GM19324 (cell line): ENCODE measurements around the gene CHD2.
"Not testable (repeated sequence)": the region's sequence is repeated elsewhere in the genome, so short reads cannot be mapped to it uniquely, and the experiment has no call there.

Experiments
- ATAC-seq: cut with Tn5 transposase; IDR thresholded peaks from one replicate; pipeline ENCODE4 v1.9.1; 2021; ENCODE audit warnings: mild to moderate bottlenecking, moderate library complexity; ENCODE audit not compliant: unreplicated experiment, low FRiP score

CHD2 gene

DNA sequence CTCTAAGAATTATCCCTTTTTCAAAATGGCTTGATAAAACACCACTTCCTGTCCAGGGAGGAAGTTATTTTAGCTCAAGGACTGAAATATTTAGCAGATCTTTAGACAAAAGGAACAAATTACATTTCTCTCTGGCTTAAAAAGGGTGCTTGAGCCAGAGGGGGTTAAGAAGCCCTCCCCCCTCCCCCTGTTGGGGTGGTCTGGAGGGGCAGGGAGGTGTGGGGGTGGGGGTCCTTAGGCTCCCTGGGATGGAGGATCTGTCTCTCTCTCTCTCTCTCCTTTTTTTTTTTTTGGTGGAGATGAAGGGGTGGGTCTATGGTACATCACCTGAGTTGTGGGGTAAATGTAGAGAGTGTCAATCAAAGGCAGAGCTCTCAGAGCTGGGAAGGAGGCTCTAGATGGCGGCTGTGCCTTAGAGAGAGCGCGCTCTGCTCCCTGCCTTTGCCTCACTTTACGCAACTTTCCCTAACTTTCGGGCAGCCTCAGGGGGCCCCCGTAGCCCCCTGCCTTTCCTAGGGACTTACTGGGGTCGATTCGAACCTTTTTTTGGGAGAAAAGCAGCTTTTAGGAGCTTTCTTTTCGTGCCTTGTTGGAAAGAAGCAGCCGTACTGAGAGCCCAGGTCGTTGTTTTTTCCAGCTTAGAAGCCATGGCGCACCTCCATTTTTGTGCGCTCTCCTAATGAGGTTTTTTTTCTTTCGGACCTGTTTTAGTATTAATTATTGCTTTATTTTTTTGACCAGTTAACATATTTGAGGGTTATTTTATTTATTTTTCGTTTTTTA is at the start of gene CHD2:
CHD2 (plus strand) TSS at position 377 of the 783 bp plus-strand sequence. CDS start 914 bp downstream, outside the sequence.
- peak; percentile 65 for ATAC-seq

GRCh38 chr15:92853222-92853621 is 46.9 kb upstream of the CHD2 start:
- no peak for ATAC-seq

DNA sequence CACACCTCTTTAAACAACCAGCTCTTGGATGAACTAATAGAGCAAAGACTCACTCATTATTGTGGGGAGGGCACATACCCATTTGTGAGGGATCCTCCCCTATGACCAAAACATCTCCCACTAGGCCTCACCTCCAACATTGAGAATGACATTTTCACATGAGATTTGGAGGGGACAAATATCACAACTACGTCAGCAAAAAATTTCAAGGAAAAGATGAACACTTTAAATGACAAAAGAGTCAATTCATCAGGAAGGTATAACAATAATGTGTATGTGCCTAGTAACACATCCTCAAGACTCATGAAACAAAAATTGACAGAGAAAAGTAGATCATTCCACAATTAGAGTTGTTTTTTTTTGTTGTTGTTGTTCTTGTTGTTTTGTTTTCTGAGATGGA is 38.4 kb upstream of the CHD2 start:
- no peak for ATAC-seq

DNA sequence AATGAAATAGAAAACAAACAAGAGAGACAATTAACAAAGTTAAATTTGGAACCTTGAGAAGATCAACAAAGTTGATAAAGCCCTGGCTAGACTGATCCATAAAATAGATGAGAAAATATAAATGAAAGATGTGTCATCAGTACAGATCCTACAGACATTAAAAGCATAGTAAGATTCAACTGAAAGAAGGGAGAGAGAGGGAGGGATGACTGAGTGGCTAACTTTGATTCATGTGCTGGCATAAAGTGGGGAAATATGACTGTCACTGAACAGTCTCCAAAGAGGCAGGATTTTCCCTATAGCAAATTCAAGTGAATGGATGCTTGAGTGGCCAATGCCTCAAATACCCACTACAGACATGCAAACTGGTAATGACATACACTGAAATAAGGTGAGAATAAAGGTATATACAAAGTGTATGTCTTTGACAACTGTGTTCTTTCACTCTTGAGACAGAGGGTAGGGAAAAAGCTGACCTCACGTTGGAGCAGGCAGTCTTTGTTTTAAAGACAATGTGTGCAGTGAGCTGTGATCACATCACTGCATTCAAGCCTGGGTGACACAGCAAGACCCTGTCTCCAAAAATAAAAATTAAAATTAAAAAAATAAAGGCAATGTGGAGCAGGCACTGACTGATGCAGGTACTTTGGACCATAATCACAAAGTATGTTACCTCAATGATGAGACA is 35.9 kb upstream of the CHD2 start:
- no peak for ATAC-seq

- no peak for ATAC-seq
These were observed 30.7 kb upstream of the CHD2 start for GRCh38 chr15:92869263-92869940.

DNA sequence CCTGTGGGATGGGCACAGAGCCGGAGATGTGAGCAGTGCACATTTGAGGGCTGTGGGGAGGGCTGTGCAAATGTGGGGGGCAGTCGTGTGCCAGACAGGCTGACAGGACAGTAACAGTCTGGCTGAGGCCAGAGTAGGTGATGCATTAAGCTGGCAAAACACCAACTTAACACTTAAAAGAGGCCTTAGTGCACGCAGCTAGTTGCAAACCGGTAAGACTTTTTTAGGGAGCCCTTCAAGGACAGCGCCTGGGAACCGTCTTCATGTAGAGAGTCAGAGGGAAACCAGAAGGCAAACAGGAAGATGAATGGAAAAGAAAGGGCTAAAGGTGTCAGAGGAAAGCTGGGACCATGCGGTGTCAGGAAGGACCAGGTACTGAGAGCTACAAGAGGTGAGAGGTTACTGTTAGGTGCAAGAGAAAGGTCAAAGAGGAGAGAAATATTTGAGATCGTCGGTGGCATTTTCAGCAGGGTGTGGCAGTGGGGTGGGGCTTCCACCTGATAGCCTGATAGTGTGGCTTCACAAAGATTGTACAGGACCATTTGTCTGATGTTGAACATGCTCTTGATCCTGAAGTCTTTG is 30.0 kb upstream of the CHD2 start:
- no peak for ATAC-seq

DNA sequence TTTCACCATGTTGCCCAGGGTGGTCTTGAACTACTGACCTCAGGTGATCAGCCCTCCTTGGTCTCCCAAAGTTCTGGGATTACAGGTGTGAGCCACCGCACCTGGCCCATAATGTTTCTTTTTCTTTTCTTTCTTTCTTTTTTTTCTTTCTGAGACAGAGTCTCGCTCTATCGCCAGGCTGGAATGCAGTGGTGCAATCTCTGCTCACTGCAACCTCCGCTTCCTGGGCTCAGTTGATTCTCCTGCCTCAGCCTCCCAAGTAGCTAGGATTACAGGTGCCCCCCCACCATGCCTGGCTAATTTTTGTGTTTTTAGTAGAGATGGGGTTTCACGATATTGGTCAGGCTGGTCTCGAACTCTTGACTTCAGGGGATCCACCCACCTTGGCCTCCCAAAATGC is 27.2 kb upstream of the CHD2 start:
- not testable (repeated sequence) for ATAC-seq

DNA sequence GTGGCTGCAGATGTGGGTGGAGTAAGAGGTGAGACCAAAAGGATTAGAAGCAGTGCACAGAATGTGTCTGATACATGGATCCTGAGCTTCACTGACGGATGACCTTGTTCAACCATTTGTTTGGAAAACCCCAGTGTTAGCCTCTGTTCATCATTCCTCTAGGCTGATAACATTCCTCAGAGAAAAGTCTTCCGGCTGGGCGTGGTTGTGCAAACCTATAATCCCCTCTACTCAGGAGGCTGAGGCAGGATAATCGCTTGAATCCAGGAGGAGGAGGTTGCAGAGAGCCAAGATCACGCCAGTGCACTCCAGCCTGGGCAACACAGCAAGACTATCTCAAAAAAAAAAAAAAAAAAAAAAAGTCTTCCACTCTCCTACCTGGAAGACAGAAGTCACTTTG is 23.1 kb upstream of the CHD2 start:
- ATAC-seq: no peak

- no peak for ATAC-seq
These were observed 22.7 kb upstream of the CHD2 start for GRCh38 chr15:92877416-92877815.

- no peak for ATAC-seq
These were observed 21.5 kb upstream of the CHD2 start for GRCh38 chr15:92878593-92879053.

- ATAC-seq: no peak
These were observed 20.0 kb upstream of the CHD2 start for GRCh38 chr15:92879949-92880725.

DNA sequence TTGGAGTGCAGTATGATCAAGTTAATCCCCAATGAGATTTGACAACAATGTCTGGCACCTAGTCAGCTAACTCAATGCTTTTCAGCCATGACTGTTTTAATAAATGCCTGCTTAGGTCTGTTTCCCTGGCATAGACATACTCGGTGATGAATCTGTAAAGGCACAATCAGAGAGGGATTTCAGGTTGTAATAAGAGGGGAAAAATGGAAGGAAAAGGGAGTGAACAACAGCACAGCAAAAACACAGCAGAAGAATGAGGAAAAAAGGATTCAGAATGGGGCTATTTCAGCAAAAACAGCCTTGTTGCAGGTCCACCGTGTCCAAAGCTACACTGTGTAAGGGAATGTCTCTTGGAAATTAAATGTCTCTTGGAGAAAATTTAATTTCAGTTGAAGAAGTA is 19.3 kb upstream of the CHD2 start:
- no peak for ATAC-seq

GRCh38 chr15:92881211-92881754 is 18.8 kb upstream of the CHD2 start:
- ATAC-seq: no peak

DNA sequence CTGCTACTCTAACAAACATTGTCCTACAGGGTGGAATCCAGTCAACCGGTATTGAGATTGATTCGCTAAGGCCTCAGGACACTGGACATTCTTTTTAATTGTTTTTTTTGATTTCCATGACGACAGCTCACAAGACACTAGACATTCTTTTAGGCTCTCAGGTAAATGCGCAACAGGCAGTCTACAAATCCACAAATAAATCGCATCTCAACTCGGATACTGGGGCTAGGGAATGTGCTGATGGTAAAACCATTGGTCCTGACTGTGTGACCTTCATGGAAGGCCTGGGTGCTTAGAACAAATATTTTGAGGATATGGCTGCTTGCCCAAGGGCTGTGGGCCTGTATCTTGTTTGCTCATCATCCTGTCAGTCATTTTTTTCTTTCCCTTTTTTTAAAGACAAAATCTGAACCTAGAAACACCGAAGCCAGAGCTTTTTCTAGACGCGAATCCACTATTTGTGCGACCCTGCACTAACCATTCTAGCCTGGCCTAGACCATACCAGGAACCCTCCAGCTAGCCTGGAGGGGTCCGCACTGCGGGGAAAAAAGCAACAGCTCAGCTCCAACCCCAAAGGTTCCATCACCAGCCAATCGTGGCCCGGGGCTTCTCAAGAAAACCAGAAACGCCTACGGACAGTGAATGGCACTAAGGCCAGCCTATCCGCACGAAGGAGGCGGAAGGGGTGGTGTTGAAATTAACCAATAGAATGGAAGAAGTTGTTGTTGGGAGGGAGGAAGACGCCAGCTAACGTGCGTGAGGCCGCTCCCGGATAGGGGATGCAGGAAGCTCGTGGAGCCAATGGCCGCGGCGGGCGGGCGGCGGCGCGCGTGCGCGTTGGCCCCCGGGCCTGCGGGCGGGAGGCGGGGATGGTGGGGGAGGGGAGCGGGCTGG is 18.1 kb upstream of the CHD2 start:
- ATAC-seq: peak; percentile 95

- ATAC-seq: peak; percentile 73
These were observed 17.4 kb upstream of the CHD2 start for GRCh38 chr15:92882697-92883162.

DNA sequence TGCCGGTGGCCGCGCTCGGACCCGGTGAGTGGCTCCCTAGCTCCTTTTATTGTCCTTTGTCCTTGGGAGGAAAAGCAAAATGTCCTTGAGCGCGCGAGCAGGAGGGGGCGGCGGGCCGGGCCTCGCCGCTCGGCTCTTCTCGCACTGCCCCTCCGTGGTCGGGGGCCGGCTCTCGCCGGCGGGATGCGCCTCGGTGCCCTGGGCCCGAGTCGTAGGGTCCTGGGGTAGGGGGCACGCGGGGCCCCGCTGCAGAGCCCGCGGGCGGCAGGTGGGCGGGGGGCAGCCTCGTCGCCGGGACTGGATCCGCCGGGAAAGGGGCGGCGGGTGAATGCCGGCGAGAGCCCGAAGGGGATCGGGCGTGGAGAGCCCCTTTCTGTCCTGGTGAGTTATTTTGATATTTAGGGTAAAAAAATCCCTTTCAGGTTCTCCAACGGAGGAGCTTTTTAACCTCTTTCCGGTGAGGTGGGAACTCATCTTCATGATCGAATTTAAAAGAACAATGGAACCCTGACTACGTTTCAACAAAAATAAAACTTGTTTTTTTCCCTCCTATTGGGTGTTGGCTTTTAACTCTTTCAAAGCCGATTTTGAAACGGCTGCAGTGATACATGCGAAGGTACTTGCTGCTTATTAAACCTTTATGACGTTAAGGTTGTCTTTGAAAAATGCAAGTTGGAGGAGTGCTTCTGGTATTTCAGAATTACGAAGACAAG is 16.8 kb upstream of the CHD2 start:
- peak; percentile 18 for ATAC-seq

DNA sequence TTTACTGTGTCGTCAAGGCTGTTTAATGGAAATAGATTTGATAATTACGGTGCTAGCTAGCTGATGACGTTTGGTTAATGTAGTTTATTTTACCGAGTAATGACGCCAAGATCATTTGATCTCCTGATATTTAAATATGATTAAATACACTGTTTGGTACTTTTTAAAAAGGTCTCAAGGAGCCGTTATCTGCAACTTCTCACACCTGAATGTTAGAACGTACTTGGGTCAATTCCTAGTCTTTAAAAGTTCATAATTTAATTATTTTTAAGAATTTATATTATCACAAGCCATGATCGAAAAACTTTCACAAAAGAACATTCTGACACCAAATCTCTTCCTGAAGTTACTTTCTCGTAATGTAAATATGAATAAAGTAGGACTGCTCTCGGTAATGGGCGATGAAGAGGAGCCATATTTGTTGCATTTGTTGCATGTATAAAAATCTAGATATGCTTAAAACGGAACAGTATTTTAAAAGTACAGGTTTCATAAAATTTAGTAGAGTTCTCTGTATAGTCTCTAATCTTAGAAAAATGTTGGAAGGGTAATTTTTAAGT is 16.2 kb upstream of the CHD2 start:
- no peak for ATAC-seq
